Prostate gland (tissue), 2 donors: ENCODE measurements around the gene TLDC2. TPM values are rescaled to one million over a fixed set of nuclear protein-coding genes. Genes with fewer than 3 reads are reported as not detected.

Experiments used
- DNase-seq: peaks from one replicate; pipeline ENCODE4 v3.0.0-alpha.2; 2019; ENCODE audit warnings: low spot score
- H3K27ac ChIP-seq, 2 donors: fragments of 200-600 bp; sonication (generic); 2 replicates each; pipeline ENCODE4 v1.5.1; 2017 to 2019
- H3K27me3 ChIP-seq: fragments of 200-600 bp; sonication (generic); replicated peaks from 2 replicates; pipeline ENCODE4 v1.5.1; 2019; ENCODE audit not compliant: insufficient read depth
- H3K36me3 ChIP-seq, 2 donors: fragments of 200-600 bp; sonication (generic); 1 replicate in 1 of 2; 2 replicates in 1 of 2; pipeline versions ENCODE4 v1.5.1 to v1.8.1; 2017 to 2019
- H3K4me1 ChIP-seq: fragments of 200-600 bp; sonication (generic); replicated peaks from 2 replicates; pipeline ENCODE4 v1.5.1; 2019
- H3K4me3 ChIP-seq, 2 donors: fragments of 200-600 bp; sonication (generic); 2 replicates each; pipeline ENCODE4 v1.5.1; 2017 to 2019
- H3K9me3 ChIP-seq: fragments of 200-600 bp; sonication (generic); 2 replicates; pipeline ENCODE4 v1.5.1; 2017
- CTCF ChIP-seq, 4 experiments: fragments of 200-600 bp in 2 of 4; fragments of 450-650 bp in 2 of 4; sonication (generic) in 2 of 4; IDR thresholded peaks; 1 replicate in 3 of 4; 2 replicates in 1 of 4; pipeline ENCODE4 v1.5.1; 2016 to 2019; ENCODE audit warnings: antibody characterized with exemption in 4 of 4, mild to moderate bottlenecking in 2 of 4, moderate library complexity in 2 of 4
- POLR2A ChIP-seq: fragments of 450-650 bp; IDR thresholded peaks from one replicate; pipeline ENCODE4 v1.6.1; 2016; ENCODE audit warnings: antibody characterized with exemption, mild to moderate bottlenecking
- POLR2AphosphoS5 ChIP-seq: sonication (generic); formaldehyde crosslinking; IDR thresholded peaks from one replicate; pipeline ENCODE4 v1.6.1; 2017; ENCODE audit warnings: antibody characterized with exemption
- WGBS: methylation state at CpG from one replicate; pipeline ENCODE4 v1.1.5; 2018; 5-methylcytosine and 5-hydroxymethylcytosine counted together
- intact Hi-C: fragments of 100-400 bp; cut with DNase I; formaldehyde crosslinking; loops from one replicate; pipeline ENCODE4 v1.14.2; 2022
- total RNA-seq, 2 donors: library from RNA; depleted of rRNA; stranded (reverse); fragments of >200 nt; gene quantifications; one replicate each; pipeline ENCODE4 v1.1.0, GENCODE V29; 2016

TLDC2 gene
- total RNA-seq, 2 donors from 2014 or later = 0.14 to 1.3 TPM

GRCh38 chr20:36852187-36852586 is 23.8 kb upstream of the TLDC2 start:
- Histone ChIP-seq H3K4me3 (no peak overlapping the region), H3K27me3 (no peaks in the 10 kb centered on the region), H3K27ac (peak overlapping the region; percentile 66 to 71), H3K4me1 (peaks cover 19% of the 10 kb centered on the region), H3K36me3 (no peaks in the 10 kb centered on the region), H3K9me3 (no peaks in the 10 kb centered on the region)
- 48% methylated on average over 12 of the region's 12 CpGs for WGBS
- TF ChIP-seq CTCF (IDR thresholded peaks at IDR 0.05) = no peak
- no peak for TF ChIP-seq POLR2AphosphoS5
- no peak for TF ChIP-seq POLR2A
- intact Hi-C loops = no loop called here
- DNase-seq = no peak

GRCh38 chr20:36854348-36855240 is 21.3 kb upstream of the TLDC2 start:
- Histone ChIP-seq H3K4me3 (no peak overlapping the region), H3K36me3 (no peaks in the 10 kb centered on the region), H3K27ac (no peak overlapping the region), H3K27me3 (no peaks in the 10 kb centered on the region), H3K9me3 (no peaks in the 10 kb centered on the region), H3K4me1 (peaks cover 20% of the 10 kb centered on the region)
- intact Hi-C loops = no loop called here
- 63% methylated on average over 21 of the region's 21 CpGs for WGBS
- DNase-seq = no peak
- TF ChIP-seq CTCF (IDR thresholded peaks at IDR 0.05) (no peak), POLR2AphosphoS5 (no peak), POLR2A (no peak)

GRCh38 chr20:36855241-36855657 is 20.7 kb upstream of the TLDC2 start:
- H3K27ac ChIP-seq = peak overlapping the region in 1 of 2 donors; percentile 81
- peaks cover 27% of the 10 kb centered on the region for H3K4me1 ChIP-seq
- intact Hi-C loops = no loop called here
- DNase-seq = no peak
- 69% methylated on average over 7 of the region's 7 CpGs for WGBS
- TF ChIP-seq POLR2A (no peak), POLR2AphosphoS5 (no peak), CTCF (IDR thresholded peaks at IDR 0.05) (no peak)
- no peaks in the 10 kb centered on the region for H3K36me3 ChIP-seq
- no peak overlapping the region for H3K4me3 ChIP-seq
- no peaks in the 10 kb centered on the region for H3K9me3 ChIP-seq
- H3K27me3 ChIP-seq = no peaks in the 10 kb centered on the region

- no peak overlapping the region for H3K4me3 ChIP-seq
- H3K27ac ChIP-seq = peak overlapping the region; percentile 77 to 81
- peaks cover 30% of the 10 kb centered on the region for H3K4me1 ChIP-seq
- 40% methylated on average over 3 of the region's 3 CpGs for WGBS
- no peaks in the 10 kb centered on the region for H3K36me3 ChIP-seq
- TF ChIP-seq POLR2AphosphoS5 (no peak), CTCF (IDR thresholded peaks at IDR 0.05) (no peak), POLR2A (no peak)
- intact Hi-C loops = no loop called here
- no peaks in the 10 kb centered on the region for H3K27me3 ChIP-seq
- no peaks in the 10 kb centered on the region for H3K9me3 ChIP-seq
- DNase-seq = no peak
Observed at GRCh38 chr20:36856195-36856594, 19.7 kb upstream of the TLDC2 start.
